ENCODE results near the gene SMYD3. TPM values are rescaled to one million over a fixed set of nuclear protein-coding genes. Genes with fewer than 3 reads are reported as not detected.

The SMYD3 gene
- total and polyA plus RNA-seq, 10 donors, result 12.5 to 33.1 (median 21.0) TPM

GRCh38 chr1:245965398-245965797 lies 541.7 kb downstream of the SMYD3 start:
- no peaks in the 10 kb centered on the region for H3K4me1 ChIP-seq
- H3K27ac ChIP-seq, result no peak overlapping the region
- H3K4me3 ChIP-seq, result no peak overlapping the region
- intact Hi-C loops (cut with DNase I; ENCODE audit: low total_unique reads), result no loop called here
- no peaks in the 10 kb centered on the region for H3K9me3 ChIP-seq
- H3K36me3 ChIP-seq, result no peaks in the 10 kb centered on the region
- TF ChIP-seq CTCF (IDR thresholded peaks at IDR 0.05 in 8 of 11, conservative IDR thresholded peaks at IDR 0.05 in 3 of 11) (no peak), POLR2AphosphoS5 (IDR thresholded peaks at IDR 0.05) (no peak), POLR2A (IDR thresholded peaks at IDR 0.05) (no peak)
- no peak for DNase-seq
- WGBS, 5 donors, result 89 to 94% (median 92%) methylated on average over 3 of the region's 3 CpGs
- H3K27me3 ChIP-seq (replicated peaks in 1 of 7), result no peaks in the 10 kb centered on the region

GRCh38 chr1:245963649-245964048 lies 543.4 kb downstream of the SMYD3 start:
- no peak overlapping the region for H3K4me3 ChIP-seq
- intact Hi-C loops (cut with DNase I; ENCODE audit: low total_unique reads), result no loop called here
- 88 to 97% (median 94%) methylated on average over 2 of the region's 2 CpGs for WGBS, 5 donors
- TF ChIP-seq POLR2A (IDR thresholded peaks at IDR 0.05) (no peak), CTCF (IDR thresholded peaks at IDR 0.05 in 8 of 11, conservative IDR thresholded peaks at IDR 0.05 in 3 of 11) (no peak), POLR2AphosphoS5 (IDR thresholded peaks at IDR 0.05) (no peak)
- H3K27ac ChIP-seq, result no peak overlapping the region
- H3K4me1 ChIP-seq, result no peaks in the 10 kb centered on the region
- H3K36me3 ChIP-seq, result no peaks in the 10 kb centered on the region
- DNase-seq, result no peak
- no peaks in the 10 kb centered on the region for H3K27me3 ChIP-seq (replicated peaks in 1 of 7)
- H3K9me3 ChIP-seq, result no peaks in the 10 kb centered on the region

- no peaks in the 10 kb centered on the region for H3K9me3 ChIP-seq
- intact Hi-C loops (cut with DNase I; ENCODE audit: low total_unique reads), result no loop called here
- H3K27ac ChIP-seq, result no peak overlapping the region
- WGBS, 5 donors, result 94 to 98% (median 95%) methylated on average over 5 to 8 of the region's 8 CpGs
- no peak for DNase-seq
- H3K4me3 ChIP-seq, result no peak overlapping the region
- TF ChIP-seq POLR2A (IDR thresholded peaks at IDR 0.05) (no peak), POLR2AphosphoS5 (IDR thresholded peaks at IDR 0.05) (no peak), CTCF (IDR thresholded peaks at IDR 0.05 in 8 of 11, conservative IDR thresholded peaks at IDR 0.05 in 3 of 11) (no peak)
- H3K27me3 ChIP-seq (replicated peaks in 1 of 7), result no peaks in the 10 kb centered on the region
- H3K4me1 ChIP-seq, result peaks cover 0 to under 1% (median 0%) of the 10 kb centered on the region in 6 donors
- no peaks in the 10 kb centered on the region for H3K36me3 ChIP-seq
Observed at GRCh38 chr1:245962453-245962852, 544.6 kb downstream of the SMYD3 start.

- 69 to 80% (median 70%) methylated on average over 3 of the region's 3 CpGs for WGBS, 5 donors
- no peaks in the 10 kb centered on the region for H3K9me3 ChIP-seq
- TF ChIP-seq POLR2AphosphoS5 (IDR thresholded peaks at IDR 0.05), result no peak
- TF ChIP-seq POLR2A (IDR thresholded peaks at IDR 0.05), result no peak
- TF ChIP-seq CTCF (IDR thresholded peaks at IDR 0.05 in 8 of 11, conservative IDR thresholded peaks at IDR 0.05 in 3 of 11), result no peak
- DNase-seq, result no peak
- no peaks in the 10 kb centered on the region for H3K36me3 ChIP-seq
- intact Hi-C loops (cut with DNase I; ENCODE audit: low total_unique reads), result no loop called here
- H3K4me3 ChIP-seq, result no peak overlapping the region
- peaks cover 0 to 9% (median 2%) of the 10 kb centered on the region in 6 donors for H3K4me1 ChIP-seq
- H3K27me3 ChIP-seq (replicated peaks in 1 of 7), result no peaks in the 10 kb centered on the region
- peak overlapping the region in 1 of 8 donors; percentile 10 for H3K27ac ChIP-seq
Observed at GRCh38 chr1:245961137-245961540, 545.9 kb downstream of the SMYD3 start.

Data from spleen (tissue), 11 donors.